Astrocyte of the spinal cord (primary cell): ENCODE results near the gene ZMYM2.

Source experiments
- DNase-seq: peaks from one replicate; pipeline ENCODE4 v3.0.0; 2011; ENCODE audit warnings: low read depth, low spot score
- H3K4me3 ChIP-seq: 2 replicates; pipeline ENCODE4 v1.5.1; 2011; ENCODE audit warnings: low read depth, mild to moderate bottlenecking, low read length, moderate library complexity
- CTCF ChIP-seq: IDR thresholded peaks from 2 replicates; pipeline ENCODE4 v1.5.1; 2012; ENCODE audit warnings: low read depth, mild to moderate bottlenecking, low read length, inconsistent platforms
- in situ Hi-C: cut with HindIII; loops from 2 replicates; pipeline ENCODE4 v1.10.0; 2017; ENCODE audit warnings: low sequenced_read_pairs

The ZMYM2 gene

DNA sequence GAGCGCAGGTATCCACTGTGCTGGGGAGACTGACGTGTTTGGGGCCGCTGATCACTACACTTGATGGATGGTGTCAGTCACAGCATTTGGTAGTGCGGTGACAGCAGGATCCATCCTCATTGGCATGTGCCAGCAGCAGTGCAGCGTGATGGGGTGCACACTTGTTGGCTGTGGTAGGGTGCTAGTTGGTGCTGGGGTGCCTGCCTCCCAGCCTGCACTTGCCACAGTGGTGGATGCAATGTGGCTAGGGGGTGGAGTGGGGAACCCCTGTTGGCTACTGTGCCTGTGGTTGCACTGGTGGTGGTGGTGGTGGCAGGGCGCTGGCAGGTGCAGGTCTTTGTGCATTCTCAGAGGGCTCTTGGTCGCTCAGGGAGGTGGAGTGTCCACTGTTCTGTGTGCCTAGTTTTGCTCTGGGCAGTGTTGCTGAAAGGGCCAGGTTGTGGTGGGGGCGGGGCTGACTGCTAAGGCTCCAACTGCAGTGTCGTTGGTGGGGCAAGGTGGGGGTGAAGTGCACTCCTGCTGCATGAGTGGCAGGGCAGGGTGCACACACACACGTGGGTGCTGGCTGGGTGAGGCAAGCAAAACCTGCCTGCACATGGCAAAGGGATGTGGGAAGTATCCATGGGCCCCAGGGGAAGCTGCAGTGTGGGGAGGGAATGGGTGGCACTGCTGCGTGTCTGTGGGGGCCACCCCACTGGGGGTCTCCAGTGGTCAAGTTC is 84.8 kb downstream of the ZMYM2 start:
- no peak overlapping the region for H3K4me3 ChIP-seq
- in situ Hi-C loops: no loop called here
- no peak for TF ChIP-seq CTCF
- no peak for DNase-seq

- no peak for DNase-seq
- no peak for TF ChIP-seq CTCF
- no peak overlapping the region for H3K4me3 ChIP-seq
- in situ Hi-C loops: no loop called here
Observed at GRCh38 chr13:20044086-20044485, 85.6 kb downstream of the ZMYM2 start.

DNA sequence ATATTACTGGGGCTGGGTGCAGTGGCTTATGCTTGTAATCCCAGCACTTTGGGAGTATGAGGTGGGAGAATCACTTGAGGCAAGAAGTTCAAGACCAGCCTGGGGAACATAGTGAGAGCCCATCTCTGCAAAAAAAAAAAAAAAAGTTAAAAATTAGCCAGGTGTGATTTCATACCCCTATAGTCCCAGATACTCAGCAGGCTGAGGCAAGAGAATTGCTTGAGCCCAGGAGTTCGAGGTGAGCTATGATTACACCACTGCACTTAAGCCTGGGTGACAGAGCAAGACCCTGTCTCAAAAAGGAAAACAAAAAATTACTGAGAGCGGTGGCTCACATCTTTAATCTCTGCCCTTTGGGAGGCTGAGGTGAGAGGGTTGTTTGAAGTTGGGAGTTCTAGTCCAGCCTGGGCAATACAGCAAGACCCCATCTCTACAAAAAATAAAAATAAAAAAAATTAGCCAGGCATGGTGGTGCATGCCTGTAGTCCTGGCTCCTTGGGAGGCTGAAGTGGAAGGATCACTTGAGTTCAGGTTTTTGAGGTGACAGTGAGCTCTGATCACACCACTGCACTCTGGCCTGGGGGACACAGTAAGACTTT is 87.5 kb downstream of the ZMYM2 start:
- in situ Hi-C loops: no loop called here
- no peak overlapping the region for H3K4me3 ChIP-seq
- DNase-seq: no peak
- TF ChIP-seq CTCF: no peak

GRCh38 chr13:20049558-20050473 is 91.3 kb downstream of the ZMYM2 start:
- no peak for DNase-seq
- in situ Hi-C loops: no loop called here
- no peak for TF ChIP-seq CTCF
- no peak overlapping the region for H3K4me3 ChIP-seq

DNA sequence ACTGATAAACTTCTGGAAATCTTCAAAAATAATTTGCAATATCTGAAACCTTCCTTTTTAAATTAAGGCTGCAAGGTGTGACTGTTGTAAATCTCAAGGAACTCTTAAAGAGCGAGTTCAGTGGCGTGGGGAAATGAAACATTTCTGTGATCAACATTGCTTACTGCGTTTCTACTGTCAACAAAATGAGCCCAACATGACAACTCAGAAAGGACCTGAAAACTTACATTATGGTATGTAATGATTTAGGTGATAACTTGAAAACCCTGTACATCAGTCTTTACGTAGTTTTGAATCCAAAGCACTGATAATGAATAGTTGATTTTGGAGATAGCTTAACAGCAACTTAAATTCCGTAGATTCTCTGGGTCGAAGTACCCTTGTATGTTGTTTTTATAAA is 92.8 kb downstream of the ZMYM2 start:
- in situ Hi-C loops: no loop called here
- no peak for DNase-seq
- H3K4me3 ChIP-seq: no peak overlapping the region
- TF ChIP-seq CTCF: no peak

DNA sequence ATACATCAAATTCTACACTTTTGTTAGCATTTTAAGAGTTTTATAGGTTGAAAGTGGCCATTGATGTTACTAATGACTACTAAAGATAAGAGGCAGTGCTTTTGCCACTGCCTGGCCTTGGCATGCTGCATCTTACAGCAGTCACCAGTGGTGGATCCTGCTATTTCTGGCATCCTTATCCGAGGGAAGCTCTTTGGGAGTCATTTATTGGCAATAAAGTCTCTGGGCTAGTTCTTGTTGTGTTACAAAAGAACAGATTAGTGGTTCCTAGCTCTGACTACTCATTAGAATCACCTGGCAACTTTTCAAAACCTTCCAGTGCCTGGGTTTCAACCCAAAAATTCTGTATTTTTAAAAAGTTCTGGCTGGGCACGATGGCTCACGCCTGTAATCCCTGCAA is 94.5 kb downstream of the ZMYM2 start:
- DNase-seq: no peak
- TF ChIP-seq CTCF: no peak
- in situ Hi-C loops: no loop called here
- H3K4me3 ChIP-seq: no peak overlapping the region
